ENCODE results near the gene RBFOX2.
"Not testable (repeated sequence)": the region's sequence is repeated elsewhere in the genome, so short reads cannot be mapped to it uniquely, and the experiment has no call there.

The RBFOX2 gene

DNA sequence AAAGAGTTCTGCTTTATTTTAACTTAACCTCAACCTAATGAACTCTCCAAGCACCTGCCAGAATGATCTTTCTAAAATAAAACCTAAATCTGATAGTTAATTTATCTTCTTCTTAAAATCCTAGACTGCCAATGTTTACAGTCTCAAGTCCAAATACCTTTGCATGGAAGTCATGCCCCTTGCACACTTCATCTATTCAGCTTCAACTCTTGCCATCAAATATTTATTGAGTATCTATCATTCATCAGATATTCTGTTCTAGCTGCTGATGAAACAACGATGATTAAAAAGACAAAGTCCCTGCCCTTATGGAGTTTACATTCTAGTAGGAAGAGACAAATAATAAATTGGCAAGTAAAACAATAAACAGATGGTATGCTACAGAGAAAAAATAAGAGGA lies 209.2 kb downstream of the RBFOX2 start:
- no peak for DNase-seq (ENCODE audit: low spot score)

DNA sequence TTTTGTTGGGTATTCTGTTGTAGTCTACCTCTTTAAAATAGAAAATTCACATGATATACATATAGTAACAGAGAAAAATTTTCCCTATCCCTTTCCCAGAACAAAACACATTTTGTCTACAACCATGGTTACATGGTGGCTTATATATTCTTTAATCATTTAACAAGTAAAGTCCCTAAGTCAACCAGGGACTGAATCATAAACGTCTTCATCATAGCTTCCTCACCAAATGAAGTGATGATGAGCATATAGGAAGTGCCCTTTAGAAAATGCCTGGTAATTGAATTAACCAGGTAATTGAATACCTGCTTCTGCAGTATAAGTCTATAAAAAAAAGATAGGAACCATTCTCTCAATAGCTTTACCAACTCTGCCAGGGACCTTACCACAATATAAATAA lies 209.7 kb downstream of the RBFOX2 start:
- DNase-seq (ENCODE audit: low spot score) = no peak

DNA sequence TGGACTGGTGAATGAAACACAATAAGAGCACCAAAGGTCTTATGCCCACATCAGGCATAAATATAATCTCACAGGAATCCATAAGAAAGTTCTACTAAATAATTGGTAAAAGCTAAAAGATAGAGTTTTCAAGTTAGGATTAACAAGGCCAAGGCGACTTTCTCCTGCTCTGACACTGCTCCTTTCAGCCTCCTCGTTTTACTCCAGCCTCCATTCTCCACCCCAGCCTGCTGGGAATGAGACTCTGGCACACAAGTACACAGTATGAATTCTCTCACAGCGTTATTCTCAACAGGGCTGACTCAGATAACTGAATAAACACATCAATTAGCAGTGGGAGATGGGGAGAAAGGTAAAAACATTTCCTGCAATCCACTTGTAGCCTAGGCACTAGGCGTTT lies 216.0 kb downstream of the RBFOX2 start:
- no peak for DNase-seq (ENCODE audit: low spot score)

DNA sequence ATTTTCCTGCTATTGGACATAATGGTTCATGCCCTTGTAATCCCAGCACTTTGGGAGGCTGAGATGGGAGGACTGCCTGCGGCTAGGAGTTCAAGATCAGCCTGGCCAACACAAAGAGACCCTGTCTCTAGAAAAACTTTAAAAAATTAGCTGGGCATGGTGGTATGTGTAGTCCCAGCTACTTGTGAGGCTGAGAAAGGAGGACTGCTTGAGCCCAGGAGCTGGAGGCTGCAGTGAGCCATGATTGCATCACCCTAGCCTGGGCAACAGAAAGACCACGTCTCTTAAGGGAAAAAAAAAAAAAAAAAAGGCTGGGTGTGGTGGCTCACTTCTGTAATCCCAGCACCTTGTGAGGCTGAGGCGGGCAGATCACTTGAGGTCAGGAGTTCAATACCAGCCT lies 217.0 kb downstream of the RBFOX2 start:
- DNase-seq (ENCODE audit: low spot score) = no peak

DNA sequence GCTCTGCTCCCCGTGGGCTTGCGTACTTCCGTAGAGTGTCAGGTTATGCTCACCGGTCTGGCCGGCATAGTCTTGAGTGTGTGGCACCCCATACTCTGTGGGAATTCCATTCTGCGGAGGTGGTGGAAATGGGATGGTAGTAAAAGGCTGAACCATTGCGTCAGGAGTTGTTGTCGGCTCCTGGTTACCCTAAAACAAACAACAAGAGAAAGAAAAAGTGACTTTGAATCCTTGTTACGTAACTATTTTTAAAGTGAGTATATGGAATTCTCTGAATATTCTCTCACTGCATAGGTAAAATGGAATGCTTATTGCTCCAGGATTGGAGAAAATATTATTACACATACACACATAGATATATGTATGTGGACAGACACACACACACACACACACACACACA lies 218.8 kb downstream of the RBFOX2 start:
- no peak for DNase-seq (ENCODE audit: low spot score)

DNA sequence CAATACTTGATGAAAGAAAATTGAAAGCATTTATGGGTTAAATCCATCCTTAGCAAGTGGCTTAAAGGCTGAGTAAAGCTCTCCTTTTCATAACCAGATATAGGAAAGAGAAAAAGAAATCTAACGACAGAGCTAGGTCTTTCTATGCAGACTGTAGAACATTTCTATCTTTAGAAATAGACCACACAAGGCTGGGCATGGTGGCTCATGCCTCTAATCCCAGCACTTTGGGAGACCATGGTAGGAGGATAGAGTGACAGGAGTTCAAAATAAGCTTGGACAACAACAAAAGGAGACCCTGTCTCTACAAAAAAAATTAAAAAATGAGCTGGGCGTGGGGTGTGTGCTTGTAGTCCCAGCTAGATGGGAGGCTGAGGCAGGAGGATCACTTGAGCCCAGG lies 220.2 kb downstream of the RBFOX2 start:
- no peak for DNase-seq (ENCODE audit: low spot score)

DNA sequence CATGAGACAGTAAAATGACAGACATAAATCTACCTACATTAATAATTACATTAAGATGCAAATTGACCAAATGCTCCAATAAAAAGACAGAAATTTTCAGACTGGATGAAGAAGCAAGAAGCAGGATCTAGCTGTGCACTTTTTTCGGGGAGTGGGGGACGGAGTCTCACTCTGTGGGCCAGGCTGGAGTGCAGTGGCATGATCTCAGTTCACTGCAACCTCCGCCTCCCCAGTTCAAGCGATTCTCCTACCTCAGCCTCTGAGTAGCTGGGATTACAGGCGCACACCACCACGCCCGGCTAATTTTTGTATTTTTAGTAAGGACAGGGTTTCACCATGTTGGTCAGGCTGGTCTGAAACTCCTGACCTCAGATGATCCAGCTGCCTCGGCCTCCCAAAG lies 222.0 kb downstream of the RBFOX2 start:
- DNase-seq (ENCODE audit: low spot score) = not testable (repeated sequence)

DNA sequence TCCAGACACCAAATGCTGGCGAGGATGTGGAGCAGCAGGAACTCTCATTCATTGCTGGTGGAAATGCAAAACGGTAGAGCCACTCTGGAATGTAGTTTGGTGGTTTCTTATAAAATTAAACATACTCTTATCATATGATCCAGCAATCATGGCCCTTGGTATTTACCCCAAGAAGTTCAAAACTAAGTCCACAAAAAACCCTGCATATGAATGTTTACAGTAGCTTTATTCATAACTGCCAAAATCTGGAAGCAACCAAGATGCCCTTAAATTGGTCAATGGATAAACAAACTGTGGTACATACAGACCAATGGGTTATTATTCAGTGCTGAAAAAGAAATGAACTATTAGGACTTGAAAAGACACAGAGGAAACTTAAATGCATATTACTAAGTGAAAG lies 223.2 kb downstream of the RBFOX2 start:
- DNase-seq (ENCODE audit: low spot score) = no peak

DNA sequence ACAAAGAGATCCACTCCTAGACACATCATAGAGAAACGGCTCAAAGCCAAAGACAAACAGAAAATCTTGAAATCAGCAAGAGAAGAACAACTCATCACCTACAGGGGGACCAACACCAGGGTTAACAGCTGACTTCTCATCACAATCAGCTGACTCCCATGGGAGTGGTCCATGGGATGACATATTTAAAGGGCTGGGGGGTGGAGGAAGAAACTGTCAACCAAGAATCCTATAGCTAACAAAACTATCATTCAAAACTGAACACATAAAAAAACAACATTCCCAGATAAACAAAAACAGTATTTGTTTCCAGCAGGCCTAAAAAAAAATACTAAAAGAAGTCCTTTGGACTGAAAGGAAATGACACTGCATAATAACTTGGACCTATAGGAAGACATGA lies 224.2 kb downstream of the RBFOX2 start:
- DNase-seq (ENCODE audit: low spot score) = no peak

DNA sequence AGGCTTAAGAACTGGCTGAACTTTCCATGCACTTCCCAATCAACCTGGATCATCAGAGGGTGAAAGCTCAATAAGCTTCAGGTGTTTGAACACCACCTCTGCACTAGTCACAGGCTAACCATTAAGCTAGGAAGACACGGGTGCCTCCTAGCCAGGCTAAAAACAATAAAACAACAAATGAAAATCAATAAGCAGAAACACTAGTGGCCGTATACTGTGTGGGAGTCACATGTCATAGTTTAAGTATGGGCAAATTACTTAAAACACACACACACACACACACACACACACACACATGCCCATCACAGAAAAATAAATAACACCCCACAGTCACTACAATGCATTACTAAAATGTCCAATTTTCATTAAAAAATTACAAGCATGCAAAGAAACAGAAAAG lies 225.7 kb downstream of the RBFOX2 start:
- DNase-seq (ENCODE audit: low spot score) = no peak

DNA sequence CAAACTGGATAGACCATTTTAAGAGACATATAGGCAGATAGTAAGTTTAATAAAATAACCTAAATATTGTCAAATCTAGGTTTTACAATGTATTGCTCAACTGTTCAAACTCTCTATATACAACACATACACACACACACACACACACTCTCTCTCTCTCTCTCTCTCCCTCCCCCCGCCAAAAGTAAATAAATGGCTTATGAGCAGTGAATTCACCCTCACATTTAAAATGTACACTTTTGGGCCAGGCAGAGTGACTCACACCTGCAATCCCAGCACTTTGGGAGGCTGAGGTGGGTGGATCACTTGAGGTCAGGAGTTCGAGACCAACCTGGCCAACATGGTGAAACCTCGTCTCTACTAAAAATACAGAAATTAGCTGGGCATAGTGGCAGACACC lies 227.3 kb downstream of the RBFOX2 start:
- not testable (repeated sequence) for DNase-seq (ENCODE audit: low spot score)

DNA sequence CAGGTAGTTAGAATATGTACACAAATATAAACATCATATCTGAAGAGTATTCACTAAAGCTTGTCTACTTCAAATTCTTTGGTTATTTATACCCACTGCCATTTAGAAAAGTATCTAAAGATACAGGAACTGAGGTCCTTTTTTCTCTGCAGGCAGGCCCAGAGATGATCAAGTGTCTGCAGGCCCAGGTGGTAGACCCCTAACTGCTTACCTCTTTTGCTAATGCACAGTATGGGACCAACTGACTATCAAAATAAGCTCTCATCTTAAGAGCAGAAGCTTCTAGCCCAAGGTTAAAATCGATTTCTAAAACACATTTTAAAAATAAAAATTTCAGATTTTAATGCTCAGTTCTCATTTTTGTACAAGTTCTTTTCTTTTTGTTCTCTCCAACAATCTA lies 229.5 kb downstream of the RBFOX2 start:
- no peak for DNase-seq (ENCODE audit: low spot score)

DNA sequence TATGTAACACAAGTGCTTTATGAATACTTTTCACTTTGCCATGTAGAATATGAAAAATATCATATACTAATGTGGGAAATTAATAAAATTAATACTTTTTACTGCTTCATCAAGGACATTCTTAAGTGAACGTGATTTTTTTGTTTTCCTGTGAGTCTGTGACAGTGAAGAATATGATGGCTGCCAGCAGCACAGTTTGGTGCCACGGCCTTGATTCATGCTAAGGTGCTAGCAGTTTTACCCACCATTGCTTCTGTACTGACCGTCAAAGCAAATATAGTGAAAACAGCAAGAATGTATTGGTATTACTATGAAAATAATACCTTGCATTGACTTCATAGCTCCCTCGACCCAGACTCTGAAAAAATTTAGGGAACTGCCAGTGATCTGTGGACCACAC lies 231.2 kb downstream of the RBFOX2 start:
- no peak for DNase-seq (ENCODE audit: low spot score)

DNA sequence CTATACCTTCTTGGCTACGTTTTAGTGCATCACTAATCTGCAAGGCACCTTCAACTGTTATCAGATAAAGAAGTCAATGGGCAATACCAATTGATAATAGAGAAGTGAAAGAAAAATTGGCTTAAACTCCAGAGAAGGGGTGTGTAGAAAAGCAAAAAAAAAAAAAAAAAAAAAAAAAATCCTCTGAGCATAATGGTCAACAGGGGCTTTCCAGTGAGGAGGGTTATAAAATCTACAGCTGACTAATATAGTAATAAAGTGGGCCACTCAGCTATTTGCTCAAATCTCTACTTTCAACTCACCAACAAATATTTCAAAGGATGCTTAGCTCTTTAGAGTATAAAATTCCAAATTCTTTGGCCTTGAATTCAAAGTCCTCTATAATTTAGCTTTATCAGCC lies 233.1 kb downstream of the RBFOX2 start:
- DNase-seq (ENCODE audit: low spot score) = no peak

DNA sequence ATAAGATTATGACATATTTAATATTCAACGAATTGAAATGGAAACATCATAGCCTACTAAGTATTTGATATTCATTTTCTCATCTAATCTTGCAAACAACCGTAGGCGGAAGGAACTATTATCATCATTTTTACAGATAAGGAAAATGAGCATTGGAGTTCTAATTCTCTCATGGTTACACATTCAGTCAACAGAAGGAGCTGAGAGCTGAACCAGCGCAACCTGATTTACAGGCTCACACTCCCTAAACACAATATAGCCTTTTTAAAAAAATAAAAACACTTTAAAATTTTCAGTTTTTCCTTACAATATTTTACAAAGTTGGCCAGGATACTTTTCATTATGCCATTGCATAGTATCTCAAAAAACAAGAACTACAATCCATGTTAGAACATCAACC lies 236.1 kb downstream of the RBFOX2 start:
- DNase-seq (ENCODE audit: low spot score) = no peak

DNA sequence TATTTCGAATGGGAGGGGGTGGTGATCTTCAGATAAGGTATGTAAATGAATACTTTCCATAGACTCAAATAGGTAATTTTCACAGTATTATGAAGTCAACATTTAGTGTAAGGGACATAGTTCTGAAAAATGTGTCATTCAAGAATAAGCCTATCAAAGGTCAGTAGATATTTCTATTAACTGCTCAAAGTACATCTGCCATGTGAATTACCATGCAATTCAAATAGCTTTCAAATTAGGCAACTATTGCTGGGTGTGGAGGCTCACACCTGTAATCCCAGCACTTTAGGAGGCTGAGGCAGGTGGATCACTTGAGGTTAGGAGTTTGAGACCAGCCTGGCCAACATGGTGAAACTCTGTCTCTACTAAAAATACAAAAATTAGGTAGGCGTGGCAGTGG lies 236.8 kb downstream of the RBFOX2 start:
- not testable (repeated sequence) for DNase-seq (ENCODE audit: low spot score)

DNA sequence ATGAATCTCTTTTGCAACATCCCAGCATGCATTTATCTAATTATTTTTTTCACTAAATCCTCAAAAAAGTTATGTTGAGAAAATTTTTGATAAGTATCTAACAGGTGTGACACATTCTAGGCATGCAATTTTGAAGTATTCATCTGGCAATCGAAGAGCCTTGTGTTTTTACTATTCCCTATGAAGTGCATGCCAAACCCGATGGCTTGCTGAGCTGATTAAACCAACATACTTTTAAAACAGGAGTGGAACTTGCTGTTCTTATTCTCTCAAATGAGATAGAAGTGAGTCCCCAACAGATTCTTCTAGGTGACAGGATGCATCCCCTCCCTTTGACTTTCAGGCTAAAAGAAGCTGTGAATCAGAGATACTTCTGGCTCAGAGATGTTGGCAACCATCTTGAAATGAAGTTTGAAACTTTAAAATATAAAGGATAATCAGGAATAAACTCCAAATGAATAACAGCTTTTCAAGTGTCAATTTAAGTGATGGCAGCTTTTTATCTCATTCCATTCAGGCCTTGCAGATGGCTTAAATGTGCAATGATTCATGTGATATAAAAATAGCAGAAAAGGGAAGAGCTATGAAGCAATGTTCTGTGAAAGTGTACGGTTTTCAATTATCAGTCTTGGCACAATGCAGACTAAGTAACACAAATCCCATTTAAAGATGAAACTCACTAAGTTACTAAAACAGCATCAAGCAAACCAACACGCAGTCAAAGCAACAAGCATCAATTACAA lies 243.3 kb downstream of the RBFOX2 start:
- no peak for DNase-seq (ENCODE audit: low spot score)

DNA sequence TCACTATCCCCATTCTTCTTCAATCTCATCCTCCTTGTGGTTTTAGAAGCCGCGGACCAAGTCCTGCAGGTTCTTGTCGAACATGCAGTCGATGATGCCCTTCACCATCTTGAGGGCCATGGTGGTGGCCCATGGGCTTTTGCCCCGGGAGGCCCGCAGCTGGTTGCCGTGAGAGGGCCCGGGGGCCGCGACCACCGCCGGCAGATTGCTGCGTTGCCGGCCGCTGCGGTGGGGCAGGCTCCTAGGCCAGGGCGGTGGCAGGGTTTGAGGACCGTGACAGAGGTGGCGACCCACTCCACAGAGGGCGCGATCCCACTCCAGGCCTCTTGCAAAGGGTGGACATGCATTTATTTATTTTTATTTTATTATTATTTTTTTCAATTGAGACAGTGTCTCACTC lies 244.0 kb downstream of the RBFOX2 start:
- no peak for DNase-seq (ENCODE audit: low spot score)

DNA sequence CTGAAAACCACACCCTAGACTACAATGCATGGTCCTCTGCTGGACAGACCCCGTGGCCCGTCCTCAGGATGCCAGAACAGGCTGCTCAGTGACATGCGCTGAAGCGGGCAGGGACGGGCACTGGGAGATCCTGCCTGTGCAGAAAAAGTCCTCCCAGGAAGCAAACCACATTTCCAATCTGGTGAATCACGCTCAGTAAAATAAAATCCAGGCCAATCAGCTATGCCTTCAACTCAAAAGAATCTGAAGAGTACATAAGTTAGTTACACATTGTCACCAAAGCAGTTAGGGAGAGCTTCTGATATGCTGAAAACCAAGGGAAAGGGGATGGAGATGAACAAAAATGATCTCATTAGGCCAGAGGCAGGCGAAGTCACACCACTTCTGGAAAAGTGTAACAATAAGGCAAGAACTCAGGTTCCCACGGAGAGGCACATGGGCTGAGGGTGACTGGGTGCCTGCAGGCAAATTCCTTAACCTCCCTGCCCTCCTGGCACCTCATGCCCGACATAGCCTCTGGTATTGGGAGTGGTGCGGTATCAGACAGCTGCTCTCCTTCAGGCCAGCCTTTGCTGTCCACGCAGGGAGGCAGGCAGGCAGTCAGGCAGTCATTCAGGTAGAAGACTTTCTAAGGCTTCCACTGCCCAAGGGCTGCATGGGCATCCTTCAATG lies 244.5 kb downstream of the RBFOX2 start:
- DNase-seq (ENCODE audit: low spot score) = no peak

DNA sequence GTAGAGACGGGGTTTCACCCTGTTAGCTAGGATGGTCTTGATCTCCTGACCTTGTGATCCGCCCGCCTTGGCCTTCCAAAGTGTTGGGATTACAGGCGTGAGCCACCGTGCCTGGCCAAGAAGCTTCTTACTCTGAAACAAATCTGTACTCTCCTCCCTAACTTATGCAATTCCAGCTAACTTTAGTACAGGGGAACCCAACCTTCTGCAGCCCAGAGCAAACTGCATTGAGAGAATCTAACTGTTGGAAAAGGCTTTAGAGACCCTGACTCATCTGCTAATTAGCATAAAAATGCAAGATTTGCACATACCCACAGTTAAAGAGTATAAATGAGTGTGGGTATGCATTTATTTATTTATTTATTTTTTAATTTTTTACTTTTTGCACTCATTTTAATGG lies 246.1 kb downstream of the RBFOX2 start:
- no peak for DNase-seq (ENCODE audit: low spot score)

DNA sequence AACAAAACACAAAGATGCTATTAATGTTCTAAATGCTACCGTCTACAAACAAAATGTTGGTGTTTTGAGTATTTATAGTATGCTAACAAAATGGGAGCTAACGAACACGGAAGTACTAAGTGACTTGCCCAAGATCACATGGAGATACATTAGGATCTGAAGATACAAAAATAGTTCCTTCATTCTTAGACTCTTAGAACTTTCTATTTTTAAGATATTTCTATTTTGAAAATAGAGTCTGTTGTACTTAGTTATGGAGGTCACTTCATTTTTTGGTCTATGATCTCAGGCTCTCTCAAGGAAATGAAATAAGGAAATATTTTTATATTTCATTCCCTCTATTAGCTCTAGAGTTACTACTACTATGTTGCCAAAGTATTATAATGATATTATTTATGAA lies 246.7 kb downstream of the RBFOX2 start:
- DNase-seq (ENCODE audit: low spot score) = no peak

DNA sequence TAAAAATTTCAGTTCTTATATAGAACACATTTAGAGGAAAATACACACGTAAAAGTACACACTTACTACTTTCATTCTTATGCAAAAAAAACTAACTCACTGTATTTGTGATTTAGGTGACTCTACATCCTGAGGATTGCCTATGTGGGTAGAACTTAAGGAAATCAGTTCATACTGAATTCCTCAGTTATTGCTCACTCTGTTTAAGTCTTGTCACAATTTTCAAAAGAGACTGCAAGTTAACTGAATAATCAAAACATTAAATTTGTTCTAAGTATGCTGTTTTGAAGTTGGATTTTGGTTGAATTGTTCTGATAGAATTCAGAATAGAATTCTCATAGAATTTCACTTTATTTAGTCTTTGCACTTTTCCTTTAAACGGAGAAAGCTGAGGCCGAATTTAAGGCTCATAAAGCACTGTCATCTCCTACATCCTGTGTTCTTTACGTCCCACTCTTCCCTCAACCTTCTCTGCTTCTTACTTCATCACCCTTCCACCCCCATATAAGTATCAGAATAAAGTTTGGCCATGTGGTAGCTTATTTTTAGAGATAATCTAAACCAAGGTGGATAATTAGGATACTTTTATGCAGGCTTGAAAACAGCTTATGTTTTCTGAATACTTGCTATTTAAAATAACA lies 251.2 kb downstream of the RBFOX2 start:
- DNase-seq (ENCODE audit: low spot score) = no peak

DNA sequence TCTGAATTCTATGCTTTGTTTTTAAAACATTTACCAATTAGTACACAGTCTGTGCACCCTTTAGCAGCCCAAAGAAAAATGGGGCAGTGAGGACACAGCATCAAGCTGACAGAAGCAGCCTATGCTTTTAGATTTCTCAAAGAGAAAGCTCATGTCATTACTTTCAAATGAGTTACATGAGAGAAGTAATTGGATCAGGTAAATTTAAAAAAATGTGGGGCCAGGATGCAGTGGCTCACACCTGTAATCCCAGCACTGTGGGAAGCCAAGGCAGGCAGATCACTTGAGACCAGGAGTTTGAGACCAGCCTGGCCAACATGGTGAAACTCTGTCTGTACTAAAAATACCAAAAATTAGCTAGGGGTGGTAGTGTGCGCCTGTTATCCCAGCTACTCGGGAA lies 253.3 kb downstream of the RBFOX2 start:
- DNase-seq (ENCODE audit: low spot score) = no peak

DNA sequence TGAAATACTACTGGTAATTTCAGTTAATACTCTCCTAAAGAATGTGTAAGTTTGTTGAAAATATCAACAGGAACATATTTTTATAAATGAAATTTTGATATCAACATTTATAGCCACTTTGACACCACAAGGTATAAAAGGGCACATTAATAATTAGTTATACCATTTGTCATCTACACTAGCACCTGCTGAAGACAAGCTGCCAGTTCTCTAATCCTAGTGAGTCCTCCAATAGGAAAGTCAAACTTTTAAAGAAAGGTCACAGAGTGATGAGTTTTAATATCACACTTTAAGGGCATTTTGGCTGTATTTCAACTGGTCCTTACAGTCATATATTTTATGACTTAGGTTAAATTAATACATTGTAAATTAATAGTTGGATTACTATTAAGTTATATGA lies 258.6 kb downstream of the RBFOX2 start:
- no peak for DNase-seq (ENCODE audit: low spot score)
